NCI-H146 treated with DMSO at 0.1 percent for 48 hours (cell line): Measurements from ENCODE around the gene DLK2.

Experiments
- DNase-seq: peaks from one replicate; lab custom pipeline; 2025; ENCODE audit not compliant: unreplicated experiment; lab: John Stamatoyannopoulos, UW

DLK2 gene

DNA sequence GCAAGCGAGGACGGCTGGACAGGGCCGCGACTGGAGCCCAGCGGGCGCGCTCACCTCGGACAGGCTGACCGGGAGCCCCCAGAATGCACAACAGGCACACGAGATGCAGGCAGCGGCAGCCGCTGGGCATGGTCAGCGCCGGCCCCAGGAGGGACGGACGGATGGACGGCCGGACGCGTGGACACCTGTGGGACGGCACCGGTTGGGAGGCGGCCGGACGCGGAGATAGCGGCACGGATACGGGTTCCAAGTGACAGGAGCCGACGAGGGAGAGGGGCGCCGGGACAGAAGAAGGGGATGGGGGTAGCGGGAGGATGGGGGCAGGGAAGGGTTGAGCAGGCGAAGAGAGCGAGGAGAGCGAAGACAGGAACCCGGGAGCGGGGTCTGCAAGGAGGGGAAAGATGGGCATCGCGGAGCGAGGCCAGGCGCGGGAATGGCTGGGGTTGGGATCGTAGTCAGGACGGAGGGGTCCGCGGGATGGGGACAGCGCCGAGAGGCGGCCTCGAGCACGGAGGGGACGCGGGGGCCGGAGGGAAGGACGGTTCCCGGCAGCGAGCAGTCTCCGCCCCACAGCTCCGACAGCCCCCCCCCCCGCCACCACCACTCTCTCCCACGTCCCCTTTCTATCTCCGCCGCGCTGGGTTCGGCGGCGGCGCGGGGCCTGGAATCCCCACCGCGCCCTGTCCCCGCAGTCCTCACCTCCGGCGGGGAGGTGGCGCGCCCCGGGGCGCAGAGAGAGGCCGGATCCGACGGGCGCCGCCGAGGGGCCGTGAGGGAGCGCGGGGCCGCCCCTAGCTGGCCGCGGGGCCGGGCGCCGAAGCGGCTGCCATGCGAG is 435 bp downstream of the DLK2 start:
- peak; percentile 77 for DNase-seq

- DNase-seq = no peak
Observed at GRCh38 chr6:43454290-43454695, 1.1 kb downstream of the DLK2 start.

- DNase-seq = no peak
Observed at GRCh38 chr6:43453831-43454230, 1.5 kb downstream of the DLK2 start.

GRCh38 chr6:43452896-43453295 is 2.5 kb downstream of the DLK2 start:
- DNase-seq = no peak

- no peak for DNase-seq
Observed at GRCh38 chr6:43451939-43452338, 3.4 kb downstream of the DLK2 start.

- no peak for DNase-seq
Observed at GRCh38 chr6:43451348-43451747, 4.0 kb downstream of the DLK2 start.

GRCh38 chr6:43450699-43451131 is 4.6 kb downstream of the DLK2 start:
- no peak for DNase-seq

DNA sequence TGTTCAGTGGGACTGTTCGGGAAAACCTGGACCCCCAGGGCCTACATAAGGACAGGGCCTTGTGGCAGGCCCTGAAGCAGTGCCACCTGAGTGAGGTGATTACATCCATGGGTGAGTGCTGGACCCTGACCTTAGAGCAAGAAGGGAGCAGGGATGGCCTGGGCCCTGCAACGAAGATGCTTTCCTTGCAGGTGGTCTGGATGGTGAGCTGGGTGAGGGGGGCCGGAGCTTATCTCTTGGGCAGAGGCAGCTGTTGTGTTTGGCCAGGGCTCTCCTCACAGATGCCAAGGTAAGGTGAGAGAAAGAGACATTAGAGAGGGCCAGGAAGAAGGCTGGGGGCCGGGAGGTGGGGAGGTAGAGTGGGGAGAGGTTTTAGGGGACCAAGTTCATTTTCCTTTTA is 6.4 kb downstream of the DLK2 start:
- DNase-seq = no peak

GRCh38 chr6:43447604-43448003 is 7.7 kb downstream of the DLK2 start:
- DNase-seq = no peak

DNA sequence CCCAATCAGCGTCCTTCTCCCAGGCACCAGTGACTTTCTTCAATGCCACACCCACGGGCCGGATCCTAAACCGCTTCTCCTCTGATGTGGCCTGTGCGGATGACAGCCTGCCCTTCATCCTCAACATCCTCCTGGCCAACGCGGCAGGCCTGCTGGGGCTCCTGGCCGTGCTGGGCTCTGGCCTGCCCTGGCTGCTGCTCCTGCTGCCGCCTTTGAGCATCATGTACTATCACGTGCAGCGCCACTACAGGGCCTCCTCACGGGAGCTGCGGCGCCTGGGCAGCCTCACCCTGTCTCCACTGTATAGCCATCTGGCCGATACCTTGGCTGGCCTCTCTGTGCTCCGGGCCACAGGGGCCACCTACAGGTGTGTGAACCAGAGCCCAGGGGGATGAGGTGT is 9.8 kb downstream of the DLK2 start:
- DNase-seq = no peak

- DNase-seq = no peak
Observed at GRCh38 chr6:43444582-43444981, 10.8 kb downstream of the DLK2 start.

- no peak for DNase-seq
Observed at GRCh38 chr6:43444036-43444435, 11.3 kb downstream of the DLK2 start.

DNA sequence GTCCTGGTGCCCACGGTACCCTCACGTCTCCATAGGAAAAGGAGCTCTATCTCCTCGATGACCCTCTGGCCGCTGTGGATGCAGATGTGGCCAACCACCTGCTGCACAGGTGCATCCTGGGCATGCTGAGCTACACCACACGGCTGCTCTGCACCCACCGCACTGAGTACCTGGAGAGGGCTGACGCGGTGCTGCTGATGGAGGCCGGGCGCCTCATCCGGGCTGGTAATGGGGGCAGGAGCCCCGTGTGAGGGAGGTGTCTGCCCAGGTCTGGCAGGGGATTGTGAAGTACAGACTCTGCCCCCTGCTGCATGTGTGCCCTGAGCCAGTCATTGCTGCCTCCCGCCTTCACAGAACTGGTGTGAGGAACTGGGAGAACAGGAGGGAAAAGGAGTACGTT is 12.4 kb downstream of the DLK2 start:
- DNase-seq = no peak

GRCh38 chr6:43437700-43438099 is 17.6 kb downstream of the DLK2 start:
- DNase-seq = no peak

- no peak for DNase-seq
Observed at GRCh38 chr6:43436577-43437282, 18.6 kb downstream of the DLK2 start.

- DNase-seq = no peak
Observed at GRCh38 chr6:43435682-43436437, 19.5 kb downstream of the DLK2 start.

GRCh38 chr6:43434943-43435342 is 20.4 kb downstream of the DLK2 start:
- DNase-seq = no peak

GRCh38 chr6:43434001-43434840 is 21.1 kb downstream of the DLK2 start:
- DNase-seq = no peak

DNA sequence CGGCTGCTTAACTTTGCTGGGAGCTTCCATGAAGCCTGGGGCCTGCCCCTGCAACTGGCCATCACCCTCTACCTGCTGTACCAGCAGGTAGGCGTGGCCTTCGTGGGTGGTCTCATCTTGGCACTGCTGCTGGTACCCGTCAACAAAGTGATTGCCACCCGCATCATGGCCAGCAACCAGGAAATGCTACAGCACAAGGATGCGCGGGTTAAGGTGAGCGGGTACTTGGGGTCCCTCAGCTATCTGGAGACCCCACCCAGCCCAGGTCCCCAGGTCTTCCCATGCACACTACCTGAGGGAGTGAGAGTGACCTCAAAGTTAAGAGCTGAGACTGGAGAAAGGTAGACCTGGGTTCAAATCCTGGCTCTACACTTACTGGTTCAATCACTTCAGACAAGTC is 22.2 kb downstream of the DLK2 start:
- DNase-seq = no peak

GRCh38 chr6:43432009-43432945 is 23.1 kb downstream of the DLK2 start:
- no peak for DNase-seq
